Stimulated activated CD8-positive, alpha-beta memory T cell treated with anti-CD3 and anti-CD28 coated beads, Interleukin-15, amount 100 ng/mL, for 48 hours (primary cell): ENCODE data around the gene PRKAG1.

Source experiments
- DNase-seq, 2 donors: peaks; one replicate each; pipeline ENCODE4 v3.0.0-alpha.2; 2020; ENCODE audit warnings: low read depth in 2 of 2

The PRKAG1 gene

GRCh38 chr12:48966177-48966895 lies 52.2 kb downstream of the PRKAG1 start:
- no peak for DNase-seq

GRCh38 chr12:48965298-48965838 lies 53.2 kb downstream of the PRKAG1 start:
- no peak for DNase-seq

- no peak for DNase-seq
These were observed 56.8 kb downstream of the PRKAG1 start for GRCh38 chr12:48961801-48962200.

GRCh38 chr12:48961331-48961730 lies 57.2 kb downstream of the PRKAG1 start:
- no peak for DNase-seq

GRCh38 chr12:48960834-48961233 lies 57.7 kb downstream of the PRKAG1 start:
- no peak for DNase-seq

GRCh38 chr12:48958049-48958388 lies 60.6 kb downstream of the PRKAG1 start:
- no peak for DNase-seq

GRCh38 chr12:48957141-48958048 lies 61.2 kb downstream of the PRKAG1 start, which contains the start of gene ARF3:
Gene ARF3 (minus strand): TSS chr12:48957487. CDS start chr12:48941095, 16,392 bp downstream.
- peak; percentile 87 to 91 for DNase-seq

- no peak for DNase-seq
These were observed 62.1 kb downstream of the PRKAG1 start for GRCh38 chr12:48956279-48957140.

GRCh38 chr12:48954841-48955501 lies 63.6 kb downstream of the PRKAG1 start:
- DNase-seq, result no peak

- DNase-seq, result no peak
These were observed 64.5 kb downstream of the PRKAG1 start for GRCh38 chr12:48954061-48954460.

- DNase-seq, result no peak
These were observed 65.9 kb downstream of the PRKAG1 start for GRCh38 chr12:48952691-48953090.
